Renal cortical epithelial cell (primary cell): ENCODE measurements around the gene TLN1. TPM values are rescaled to one million over a fixed set of nuclear protein-coding genes. Genes with fewer than 3 reads are reported as not detected.

Experiments used
- total RNA-seq: library from RNA; depleted of rRNA; stranded (reverse); fragments of >200 nt; gene quantifications from 2 replicates; pipeline ENCODE4 v1.2.3, GENCODE V29; 2014

Gene TLN1
- total RNA-seq, 1 donor from 2014 or later, result 772 TPM

Other genes with a start within 250 kb of the TLN1 start
- gene RUSC2, start 242.1 kb downstream of the TLN1 start, total RNA-seq, result 20.8 and 42.4 TPM in 2 replicates
- gene TESK1, start 126.9 kb downstream of the TLN1 start, total RNA-seq, result 5.6 and 10.6 TPM in 2 replicates
- 0.60 and 1.2 TPM in 2 replicates for gene CD72, start 113.8 kb downstream of the TLN1 start, total RNA-seq
- gene SIT1, start 81.3 kb downstream of the TLN1 start, total RNA-seq, result not detected in 2 replicates
- 5,792 and 14,792 TPM in 2 replicates for gene RMRP, start 74.2 kb downstream of the TLN1 start, total RNA-seq
- gene CCDC107, start 73.9 kb downstream of the TLN1 start, total RNA-seq, result 11.9 and 24.8 TPM in 2 replicates
- 0.25 and 9.9 TPM in 2 replicates for gene ARHGEF39, start 67.0 kb downstream of the TLN1 start, total RNA-seq
- gene CA9, start 58.3 kb downstream of the TLN1 start, total RNA-seq, result 6.8 and 6.9 TPM in 2 replicates
- 51.4 and 124 TPM in 2 replicates for gene TPM2, start 42.3 kb downstream of the TLN1 start, total RNA-seq
- 57.8 and 152 TPM in 2 replicates for gene CREB3, start 471 bp upstream of the TLN1 start, total RNA-seq
- gene GBA2, start 17.0 kb upstream of the TLN1 start, total RNA-seq, result 14.9 and 46.9 TPM in 2 replicates
- 13.7 and 24.3 TPM in 2 replicates for gene RGP1, start 17.1 kb upstream of the TLN1 start, total RNA-seq
- gene MSMP, start 22.1 kb upstream of the TLN1 start, total RNA-seq, result not detected in 2 replicates
- 13.9 and 35.6 TPM in 2 replicates for gene NPR2, start 59.4 kb upstream of the TLN1 start, total RNA-seq
- gene SPAG8, start 80.1 kb upstream of the TLN1 start, total RNA-seq, result 0.80 TPM in 1 of 2 replicates, not detected in the other
- gene HINT2, start 82.8 kb upstream of the TLN1 start, total RNA-seq, result 12.7 and 25.7 TPM in 2 replicates
- gene FAM221B, start 96.5 kb upstream of the TLN1 start, total RNA-seq, result not detected in 2 replicates
- 0.69 and 9.4 TPM in 2 replicates for gene TMEM8B, start 97.0 kb upstream of the TLN1 start, total RNA-seq
- gene OR13J1, start 138.2 kb upstream of the TLN1 start, total RNA-seq, result not detected in 2 replicates
- 0.45 TPM in 1 of 2 replicates, not detected in the other for gene HRCT1, start 174.0 kb upstream of the TLN1 start, total RNA-seq
- gene SPAAR, start 177.3 kb upstream of the TLN1 start, total RNA-seq, result 0.17 TPM in 1 of 2 replicates, not detected in the other
- not detected in 2 replicates for gene OR2S2, start 226.0 kb upstream of the TLN1 start, total RNA-seq